Neural cell (in vitro differentiated cells): ENCODE results near the gene APOE. TPM values are rescaled to one million over a fixed set of nuclear protein-coding genes. Genes with fewer than 3 reads are reported as not detected.
"Not testable (repeated sequence)": the region's sequence is repeated elsewhere in the genome, so short reads cannot be mapped to it uniquely, and the experiment has no call there.

ENCODE experiments used
- H2AFZ ChIP-seq: fragments of 200-600, 300-800 bp; sonication (generic), shearing (Covaris generic); 2 replicates; pipeline ENCODE4 v1.6.0; 2014; ENCODE audit warnings: low read depth, mild to moderate bottlenecking, antibody characterized with exemption, low read length, moderate library complexity
- H3F3A ChIP-seq: fragments of 200-600 bp; shearing (Covaris generic); 2 replicates; pipeline ENCODE4 v1.6.1; 2016; ENCODE audit warnings: mild to moderate bottlenecking, moderate library complexity, mixed read lengths, antibody characterized with exemption, low read length; ENCODE audit not compliant: insufficient read depth, poor library complexity, severe bottlenecking
- H3K27ac ChIP-seq: fragments of 200-600, 300-800 bp; sonication (generic), shearing (Covaris generic); 2 replicates; pipeline ENCODE4 v1.5.1; 2014; ENCODE audit warnings: mild to moderate bottlenecking, low read length, moderate library complexity
- H3K27me3 ChIP-seq: fragments of 300-800, 200-600 bp; sonication (generic), shearing (Covaris generic); 2 replicates; pipeline ENCODE4 v1.6.0; 2014; ENCODE audit warnings: mild to moderate bottlenecking, low read depth, low read length, moderate library complexity; ENCODE audit not compliant: insufficient read depth
- H3K36me3 ChIP-seq: fragments of 300-800, 200-600 bp; sonication (generic), shearing (Covaris generic); 2 replicates; pipeline ENCODE4 v1.5.1; 2014; ENCODE audit warnings: mild to moderate bottlenecking, antibody characterized with exemption, low read length, moderate library complexity; ENCODE audit not compliant: insufficient read depth
- H3K4me2 ChIP-seq: fragments of 300-800, 200-600 bp; sonication (generic), shearing (Covaris generic); 2 replicates; pipeline ENCODE4 v1.6.0; 2014; ENCODE audit warnings: mild to moderate bottlenecking, low read length
- H3K4me3 ChIP-seq: fragments of 300-800, 200-600 bp; sonication (generic), shearing (Covaris generic); 2 replicates; pipeline ENCODE4 v1.5.1; 2014; ENCODE audit warnings: mild to moderate bottlenecking, low read length, moderate library complexity
- H3K79me2 ChIP-seq: fragments of 200-600 bp; shearing (Covaris generic); replicated peaks from 2 replicates; pipeline ENCODE4 v1.6.0; 2014; ENCODE audit warnings: mild to moderate bottlenecking, low read length, moderate library complexity; ENCODE audit not compliant: insufficient read depth
- H3K9ac ChIP-seq: fragments of 300-800, 200-600 bp; sonication (generic), shearing (Covaris generic); 2 replicates; pipeline ENCODE4 v1.6.1; 2016; ENCODE audit warnings: mild to moderate bottlenecking, low read length, mixed read lengths
- H3K9me2 ChIP-seq: fragments of 200-600 bp; shearing (Covaris generic); 2 replicates; pipeline ENCODE4 v1.6.1; 2016; ENCODE audit warnings: mild to moderate bottlenecking, low read length, mixed read lengths; ENCODE audit not compliant: insufficient read depth
- H3K9me3 ChIP-seq: fragments of 200-600, 300-800 bp; sonication (generic), shearing (Covaris generic); 2 replicates; pipeline ENCODE4 v1.6.1; 2016; ENCODE audit warnings: mild to moderate bottlenecking, mixed run types, low read length, moderate library complexity, mixed read lengths
- H4K20me1 ChIP-seq: fragments of 200-600 bp; shearing (Covaris generic); 2 replicates; pipeline ENCODE4 v1.6.1; 2016; ENCODE audit warnings: mild to moderate bottlenecking, mixed run types; ENCODE audit not compliant: insufficient read depth
- CTCF ChIP-seq: fragments of 450-650 bp; IDR thresholded peaks from 2 replicates; pipeline ENCODE4 v1.5.1; 2014; ENCODE audit warnings: antibody characterized with exemption, mild to moderate bottlenecking, moderate library complexity; ENCODE audit not compliant: poor library complexity, severe bottlenecking
- EP300 ChIP-seq: fragments of 450-650 bp; conservative IDR thresholded peaks from 2 replicates; pipeline ENCODE4 v1.6.1; 2014; ENCODE audit warnings: antibody characterized with exemption, mild to moderate bottlenecking, moderate library complexity; ENCODE audit not compliant: poor library complexity, severe bottlenecking
- EZH2 ChIP-seq: fragments of 200-600, 300-800 bp; shearing (Covaris generic), sonication (generic); IDR thresholded peaks from 2 replicates; pipeline ENCODE4 v1.6.1; 2014; ENCODE audit warnings: antibody characterized with exemption, low read length, borderline replicate concordance, mild to moderate bottlenecking; ENCODE audit not compliant: insufficient read depth, poor library complexity, severe bottlenecking
- MXI1 ChIP-seq: fragments of 450-650 bp; conservative IDR thresholded peaks from 2 replicates; pipeline ENCODE4 v1.6.1; 2014; ENCODE audit warnings: antibody characterized with exemption, mild to moderate bottlenecking; ENCODE audit not compliant: poor library complexity, severe bottlenecking
- POLR2AphosphoS5 ChIP-seq: IDR thresholded peaks from 2 replicates; pipeline ENCODE4 v1.6.1; 2012
- RAD21 ChIP-seq: fragments of 450-650 bp; conservative IDR thresholded peaks from 2 replicates; pipeline ENCODE4 v1.6.1; 2014; ENCODE audit warnings: antibody characterized with exemption, mild to moderate bottlenecking, moderate library complexity
- REST ChIP-seq: IDR thresholded peaks from 2 replicates; pipeline ENCODE4 v1.6.1; 2012; ENCODE audit warnings: borderline replicate concordance
- SMC3 ChIP-seq: fragments of 450-650 bp; conservative IDR thresholded peaks from 2 replicates; pipeline ENCODE4 v1.6.1; 2014; ENCODE audit warnings: antibody characterized with exemption, mild to moderate bottlenecking, moderate library complexity; ENCODE audit not compliant: poor library complexity
- TAF1 ChIP-seq: IDR thresholded peaks from 2 replicates; pipeline ENCODE4 v1.6.1; 2012; ENCODE audit warnings: low read depth
- polyA plus RNA-seq: library from polyadenylated mRNA; depleted of rRNA; stranded (reverse); fragments of >200 nt; gene quantifications from 2 replicates; pipeline ENCODE4 v1.2.3, GENCODE V29; 2014

APOE gene
- polyA plus RNA-seq, 1 donor from 2014 or later: 8.7 TPM

- H4K20me1 ChIP-seq: no peaks in the 10 kb centered on the region
- no peak overlapping the region for H3K4me3 ChIP-seq
Measured at GRCh38 chr19:44908836-44909261, 3.3 kb downstream of the APOE start.

GRCh38 chr19:44909775-44910174 lies 4.2 kb downstream of the APOE start:
- Histone ChIP-seq H3F3A (no peaks in the 10 kb centered on the region), H3K9me2 (no peaks in the 10 kb centered on the region), H3K27me3 (peaks cover 8% of the 10 kb centered on the region), H2AFZ (no peak overlapping the region), H4K20me1 (no peaks in the 10 kb centered on the region), H3K79me2 (no peaks in the 10 kb centered on the region), H3K9ac (no peak overlapping the region), H3K9me3 (no peaks in the 10 kb centered on the region), H3K4me2 (no peak overlapping the region), H3K27ac (no peak overlapping the region), H3K36me3 (no peaks in the 10 kb centered on the region), H3K4me3 (no peak overlapping the region)
- TF ChIP-seq MXI1 (no peak), EZH2 (no peak), CTCF (no peak), POLR2AphosphoS5 (no peak)

More at GRCh38 chr19:44908836-44909261, 3.3 kb downstream of the APOE start:
- Histone ChIP-seq H3K27me3 (peaks cover 8% of the 10 kb centered on the region), H3K79me2 (no peaks in the 10 kb centered on the region), H3K27ac (no peak overlapping the region), H3K9me3 (no peaks in the 10 kb centered on the region), H3K36me3 (no peaks in the 10 kb centered on the region), H3K9ac (no peak overlapping the region), H3F3A (no peaks in the 10 kb centered on the region), H3K4me2 (no peak overlapping the region), H3K9me2 (no peaks in the 10 kb centered on the region), H2AFZ (no peak overlapping the region)
- TF ChIP-seq REST (no peak), EZH2 (no peak), SMC3 (no peak), CTCF (no peak), RAD21 (no peak), POLR2AphosphoS5 (no peak), TAF1 (no peak), EP300 (no peak), MXI1 (no peak)

GRCh38 chr19:44911896-44912295 lies 6.3 kb downstream of the APOE start:
- H3K36me3 ChIP-seq, H3K9ac ChIP-seq, H3K4me3 ChIP-seq, H3K9me3 ChIP-seq, H3K27ac ChIP-seq, H3K27me3 ChIP-seq, H3K4me2 ChIP-seq, H3K9me2 ChIP-seq, H3K79me2 ChIP-seq, H4K20me1 ChIP-seq, H2AFZ ChIP-seq, H3F3A ChIP-seq: not testable (repeated sequence)
